ENCODE data around the gene PRDX3.

Gene PRDX3

DNA sequence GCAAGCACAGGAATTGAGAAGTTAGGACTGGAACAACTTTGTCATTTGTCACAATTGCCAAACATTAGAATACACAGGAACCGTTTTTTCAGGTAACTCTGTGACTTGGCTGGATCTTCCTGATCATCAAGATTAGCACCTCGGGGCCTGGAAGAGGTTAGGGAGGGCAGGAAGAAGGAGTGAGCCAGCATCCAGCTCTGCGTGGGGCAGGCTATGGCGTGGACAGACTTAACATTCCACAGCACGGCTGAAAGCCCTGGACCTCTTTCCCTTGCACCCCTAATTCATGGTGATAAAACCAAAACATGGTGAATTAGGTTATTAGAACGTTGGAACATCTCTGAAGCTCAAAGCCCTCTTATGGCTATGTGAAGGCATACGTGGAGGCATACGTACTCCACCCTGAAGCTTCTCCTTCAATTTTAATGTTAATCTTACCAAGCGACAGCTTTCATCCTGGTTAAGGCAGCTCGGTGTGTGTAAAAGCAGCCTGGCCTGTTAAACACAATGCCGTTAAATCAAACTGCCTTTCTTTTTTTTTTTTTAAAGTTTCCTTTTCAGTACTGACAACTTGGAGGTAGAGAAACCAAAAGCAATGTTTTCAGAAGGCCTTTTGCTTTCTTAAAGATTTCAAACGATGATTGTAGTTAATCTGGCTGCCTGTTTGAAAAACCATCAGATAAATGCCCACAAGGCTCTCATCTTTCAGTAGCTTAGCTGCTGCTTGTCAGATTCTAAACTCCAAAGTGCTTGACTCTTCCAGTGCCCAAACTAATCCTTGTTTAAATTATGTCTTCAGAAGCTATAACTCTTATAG lies 33.2 kb upstream of the PRDX3 start:
- Histone ChIP-seq H3K9ac (ENCODE audit: low read length) (no peak overlapping the region), H3K4me2 (ENCODE audit: low read length) (no peak overlapping the region), H3K9me3 (ENCODE audit: low read length) (no peaks in the 10 kb centered on the region), H3K36me3 (ENCODE audit: insufficient read depth, low read length) (no peaks in the 10 kb centered on the region), H3K4me3 (ENCODE audit: low read depth, low read length, poor library complexity, severe bottlenecking) (no peak overlapping the region), H3F3A (ENCODE audit: insufficient read depth, low read length) (no peaks in the 10 kb centered on the region), H2AFZ (ENCODE audit: low read length) (no peak overlapping the region), H3K9me2 (ENCODE audit: low read depth, low read length) (no peaks in the 10 kb centered on the region), H3K79me2 (ENCODE audit: insufficient read depth, low read length) (no peaks in the 10 kb centered on the region), H3K27ac (ENCODE audit: low read depth, low read length, poor library complexity, severe bottlenecking) (no peak overlapping the region), H4K20me1 (ENCODE audit: insufficient read depth, low read length) (no peaks in the 10 kb centered on the region), H3K4me1 (ENCODE audit: insufficient read depth, low read length, severe bottlenecking) (peaks cover 21% of the 10 kb centered on the region), H3K27me3 (ENCODE audit: insufficient read depth, low read length) (peaks cover 9% of the 10 kb centered on the region; the same call in 1 of the 2 replicates)
- no peak for TF ChIP-seq EZH2 (IDR thresholded peaks at IDR 0.05; ENCODE audit: borderline replicate concordance, low read length)
- no peak for TF ChIP-seq CTCF (IDR thresholded peaks at IDR 0.05; ENCODE audit: low read length)

GRCh38 chr10:119211176-119211575 lies 32.6 kb upstream of the PRDX3 start:
- Histone ChIP-seq H2AFZ (ENCODE audit: low read length) (no peak overlapping the region), H3F3A (ENCODE audit: insufficient read depth, low read length) (no peaks in the 10 kb centered on the region), H3K9ac (ENCODE audit: low read length) (no peak overlapping the region), H3K27ac (ENCODE audit: low read depth, low read length, poor library complexity, severe bottlenecking) (no peak overlapping the region), H3K4me1 (ENCODE audit: insufficient read depth, low read length, severe bottlenecking) (peaks cover 25% of the 10 kb centered on the region), H3K9me2 (ENCODE audit: low read depth, low read length) (no peaks in the 10 kb centered on the region), H3K36me3 (ENCODE audit: insufficient read depth, low read length) (no peaks in the 10 kb centered on the region), H3K4me3 (ENCODE audit: low read depth, low read length, poor library complexity, severe bottlenecking) (no peak overlapping the region), H4K20me1 (ENCODE audit: insufficient read depth, low read length) (no peaks in the 10 kb centered on the region), H3K27me3 (ENCODE audit: insufficient read depth, low read length) (peaks cover 9% of the 10 kb centered on the region; the same call in 1 of the 2 replicates), H3K9me3 (ENCODE audit: low read length) (no peaks in the 10 kb centered on the region), H3K4me2 (ENCODE audit: low read length) (no peak overlapping the region), H3K79me2 (ENCODE audit: insufficient read depth, low read length) (no peaks in the 10 kb centered on the region)
- TF ChIP-seq CTCF (IDR thresholded peaks at IDR 0.05; ENCODE audit: low read length) (no peak), EZH2 (IDR thresholded peaks at IDR 0.05; ENCODE audit: borderline replicate concordance, low read length) (no peak)

- no peaks in the 10 kb centered on the region for H3F3A ChIP-seq (ENCODE audit: insufficient read depth, low read length)
- no peaks in the 10 kb centered on the region for H3K36me3 ChIP-seq (ENCODE audit: insufficient read depth, low read length)
- no peak overlapping the region for H3K27ac ChIP-seq (ENCODE audit: low read depth, low read length, poor library complexity, severe bottlenecking)
- H3K4me2 ChIP-seq (ENCODE audit: low read length) = no peak overlapping the region
- no peaks in the 10 kb centered on the region for H3K9me3 ChIP-seq (ENCODE audit: low read length)
- H3K9me2 ChIP-seq (ENCODE audit: low read depth, low read length) = no peaks in the 10 kb centered on the region
- peaks cover 9% of the 10 kb centered on the region; the same call in 1 of the 2 replicates for H3K27me3 ChIP-seq (ENCODE audit: insufficient read depth, low read length)
- no peak overlapping the region for H3K9ac ChIP-seq (ENCODE audit: low read length)
- H3K79me2 ChIP-seq (ENCODE audit: insufficient read depth, low read length) = no peaks in the 10 kb centered on the region
- no peaks in the 10 kb centered on the region for H4K20me1 ChIP-seq (ENCODE audit: insufficient read depth, low read length)
- H2AFZ ChIP-seq (ENCODE audit: low read length) = no peak overlapping the region
- no peak for TF ChIP-seq EZH2 (IDR thresholded peaks at IDR 0.05; ENCODE audit: borderline replicate concordance, low read length)
- H3K4me1 ChIP-seq (ENCODE audit: insufficient read depth, low read length, severe bottlenecking) = peaks cover 29% of the 10 kb centered on the region
- H3K4me3 ChIP-seq (ENCODE audit: low read depth, low read length, poor library complexity, severe bottlenecking) = no peak overlapping the region
These were observed 32.0 kb upstream of the PRDX3 start for GRCh38 chr10:119210633-119211032.
